Left lung (tissue), 10 donors: Measurements from ENCODE around the gene HIVEP3. TPM values are rescaled to one million over a fixed set of nuclear protein-coding genes. Genes with fewer than 3 reads are reported as not detected.

ENCODE experiments used
- ATAC-seq: fragments of 200-7000 bp; cut with Tn5 transposase; one replicate; pipeline ENCODE4 v1.9.1; 2020; ENCODE audit warnings: moderate library complexity
- DNase-seq, 4 donors: peaks; one replicate each; pipeline ENCODE4 v3.0.0-alpha.2; 2013 to 2020
- H3K27ac ChIP-seq, 2 donors: fragments of 200-600 bp; sonication (generic) in 1 of 2; one replicate each; pipeline versions ENCODE4 v1.5.0 to v1.8.0; 2020 to 2021
- H3K27me3 ChIP-seq, 2 donors: fragments of 200-600 bp; sonication (generic) in 1 of 2; one replicate each; pipeline versions ENCODE4 v1.5.0 to v1.8.0; 2020 to 2021
- H3K36me3 ChIP-seq, 2 donors: fragments of 200-600 bp; sonication (generic) in 1 of 2; one replicate each; pipeline versions ENCODE4 v1.5.0 to v1.8.0; 2020 to 2021
- H3K4me1 ChIP-seq, 2 donors: fragments of 200-600 bp; one replicate each; pipeline ENCODE4 v1.8.0; 2021
- H3K4me3 ChIP-seq, 2 donors: fragments of 200-600 bp; sonication (generic) in 1 of 2; one replicate each; pipeline versions ENCODE4 v1.5.0 to v1.8.0; 2020 to 2021; ENCODE audit warnings: mild to moderate bottlenecking in 1 of 2
- H3K9me3 ChIP-seq, 2 donors: fragments of 200-600 bp; sonication (generic) in 1 of 2; one replicate each; pipeline versions ENCODE4 v1.5.0 to v1.8.0; 2020 to 2021
- intact Hi-C, 2 donors: fragments of 100-400 bp; cut with DNase I; formaldehyde crosslinking; loops; one replicate each; pipeline versions ENCODE4 v1.11.2 to v1.14.2; 2022
- polyA plus RNA-seq, 6 donors: library from polyadenylated mRNA; unstranded; fragments of 120-200 nt; gene quantifications; one replicate each; pipeline ENCODE4 v1.2.1, GENCODE V29; 2013; ENCODE audit not compliant: insufficient read length in 6 of 6
- total RNA-seq, 2 donors: library from RNA; stranded (reverse); fragmentation: NEBNext Ultra II Directional; extraction: Animal tissue kit (Norgen Biotek cat#: 25700); gene quantifications; one replicate each; pipeline ENCODE4 v1.2.1, GENCODE V29; 2021
- TF ChIP-seq, protein P1 (sequence below), 2 donors: fragments of 200-600 bp; sonication (generic) in 1 of 2; IDR thresholded peaks; one replicate each; pipeline versions ENCODE4 v1.5.0 to v1.8.0; 2021; ENCODE audit warnings: antibody characterized with exemption in 2 of 2
- donor health status: DM: no; HTN: yes; CAD: no.
- donor health status: DM: no; HTN: no; CAD: no.

Gene HIVEP3
- total and polyA plus RNA-seq, 8 donors, result 6.0 to 15.6 (median 7.4) TPM

DNA sequence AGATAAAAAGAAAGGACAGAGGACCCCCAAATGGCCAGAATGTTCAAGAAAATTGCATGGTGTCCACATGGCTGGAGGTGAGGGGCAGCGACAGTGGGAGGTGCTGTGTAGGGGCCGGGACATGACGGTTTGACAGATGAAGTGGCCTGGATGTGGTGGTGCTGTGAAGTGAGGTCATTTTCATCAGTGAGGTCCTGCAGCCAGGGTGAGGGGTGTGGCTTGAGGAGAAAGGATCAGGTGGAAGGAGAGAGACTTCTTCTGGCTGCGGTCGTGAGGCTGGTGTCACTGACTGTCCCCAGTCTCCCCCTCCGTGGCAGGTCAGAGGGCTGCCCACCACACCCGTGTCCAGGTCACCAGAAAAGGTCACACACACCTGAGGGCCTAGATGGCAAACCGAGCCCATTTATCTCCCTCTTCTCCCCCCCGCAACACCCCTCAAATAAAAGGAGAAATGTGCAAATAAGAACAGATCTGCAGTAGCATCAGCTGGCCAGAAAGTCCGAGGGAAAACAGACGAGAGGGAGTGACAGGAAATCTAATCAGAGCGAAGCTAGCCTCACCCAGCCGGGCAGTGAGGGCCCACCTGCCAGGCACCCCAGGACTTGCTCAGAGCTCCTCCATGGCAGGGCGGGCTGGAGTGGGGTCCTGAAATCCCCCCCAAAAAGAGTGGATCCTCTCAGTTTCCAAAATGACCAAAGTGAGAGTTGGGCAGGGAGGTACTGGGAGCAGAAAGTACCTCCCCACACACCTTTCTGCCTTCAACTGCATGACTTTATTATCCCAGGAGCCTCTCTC lies 285.7 kb downstream of the HIVEP3 start:
- H3K4me3 ChIP-seq, result no peak overlapping the region
- no peaks in the 10 kb centered on the region for H3K9me3 ChIP-seq
- TF ChIP-seq, protein P1, sequence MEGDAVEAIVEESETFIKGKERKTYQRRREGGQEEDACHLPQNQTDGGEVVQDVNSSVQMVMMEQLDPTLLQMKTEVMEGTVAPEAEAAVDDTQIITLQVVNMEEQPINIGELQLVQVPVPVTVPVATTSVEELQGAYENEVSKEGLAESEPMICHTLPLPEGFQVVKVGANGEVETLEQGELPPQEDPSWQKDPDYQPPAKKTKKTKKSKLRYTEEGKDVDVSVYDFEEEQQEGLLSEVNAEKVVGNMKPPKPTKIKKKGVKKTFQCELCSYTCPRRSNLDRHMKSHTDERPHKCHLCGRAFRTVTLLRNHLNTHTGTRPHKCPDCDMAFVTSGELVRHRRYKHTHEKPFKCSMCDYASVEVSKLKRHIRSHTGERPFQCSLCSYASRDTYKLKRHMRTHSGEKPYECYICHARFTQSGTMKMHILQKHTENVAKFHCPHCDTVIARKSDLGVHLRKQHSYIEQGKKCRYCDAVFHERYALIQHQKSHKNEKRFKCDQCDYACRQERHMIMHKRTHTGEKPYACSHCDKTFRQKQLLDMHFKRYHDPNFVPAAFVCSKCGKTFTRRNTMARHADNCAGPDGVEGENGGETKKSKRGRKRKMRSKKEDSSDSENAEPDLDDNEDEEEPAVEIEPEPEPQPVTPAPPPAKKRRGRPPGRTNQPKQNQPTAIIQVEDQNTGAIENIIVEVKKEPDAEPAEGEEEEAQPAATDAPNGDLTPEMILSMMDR (IDR thresholded peaks at IDR 0.05), result no peak
- no peak for DNase-seq
- no peaks in the 10 kb centered on the region for H3K4me1 ChIP-seq
- H3K27me3 ChIP-seq, result no peaks in the 10 kb centered on the region
- intact Hi-C loops, result no loop called here
- peaks cover 0 to 7% of the 10 kb centered on the region in 2 donors for H3K36me3 ChIP-seq
- no peak for ATAC-seq
- H3K27ac ChIP-seq, result no peak overlapping the region

DNA sequence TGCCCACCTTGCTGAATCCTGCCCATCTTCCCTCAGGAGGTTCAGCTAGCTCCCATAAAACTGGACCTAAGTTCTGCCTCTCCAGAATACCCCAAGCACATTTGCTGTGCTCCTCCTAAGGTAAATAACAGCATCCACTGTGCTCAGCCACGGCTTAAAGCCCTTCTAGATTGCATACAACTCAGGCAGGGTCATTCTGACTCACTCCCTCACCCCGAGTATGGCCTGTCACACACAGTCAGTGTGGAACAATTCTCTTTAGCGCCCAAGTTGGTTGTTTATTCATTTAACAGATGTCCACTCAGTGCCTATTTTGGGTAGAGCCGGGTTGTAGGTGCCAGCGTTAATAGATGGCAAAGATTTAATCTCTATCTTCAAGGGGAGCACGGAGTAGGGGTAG lies 286.8 kb downstream of the HIVEP3 start:
- peaks cover 0 to 14% of the 10 kb centered on the region in 2 donors for H3K36me3 ChIP-seq
- H3K4me1 ChIP-seq, result no peaks in the 10 kb centered on the region
- no peaks in the 10 kb centered on the region for H3K9me3 ChIP-seq
- H3K27me3 ChIP-seq, result no peaks in the 10 kb centered on the region
- H3K27ac ChIP-seq, result no peak overlapping the region
- intact Hi-C loops, result no loop called here
- TF ChIP-seq, protein P1 (IDR thresholded peaks at IDR 0.05), result no peak
- ATAC-seq (no peak), DNase-seq (no peak)
- H3K4me3 ChIP-seq, result no peak overlapping the region

DNA sequence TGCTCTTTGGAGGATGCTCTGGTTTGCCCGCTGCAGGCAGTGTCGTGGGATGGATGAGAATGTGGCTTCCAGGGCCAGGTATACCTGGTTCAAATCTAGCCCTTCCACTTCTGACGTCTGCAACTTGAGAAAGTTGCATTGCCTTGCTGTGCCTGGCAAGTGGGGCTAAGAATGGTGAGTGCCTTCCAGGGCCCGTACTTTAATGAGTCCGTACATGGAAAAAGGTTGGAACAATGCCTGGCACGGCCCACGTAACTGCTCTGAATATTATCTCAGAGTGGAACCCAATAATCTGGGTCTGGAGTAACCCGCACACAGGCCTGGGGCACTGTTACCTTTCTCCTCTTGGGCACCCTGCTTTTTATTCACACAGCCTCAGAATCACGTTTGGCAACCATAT lies 287.6 kb downstream of the HIVEP3 start:
- Histone ChIP-seq H3K4me3 (no peak overlapping the region), H3K36me3 (peaks cover 0 to 14% of the 10 kb centered on the region in 2 donors), H3K9me3 (no peaks in the 10 kb centered on the region), H3K4me1 (no peaks in the 10 kb centered on the region), H3K27ac (no peak overlapping the region), H3K27me3 (no peaks in the 10 kb centered on the region)
- ATAC-seq (peak; percentile 59), DNase-seq (no peak)
- TF ChIP-seq, protein P1 (IDR thresholded peaks at IDR 0.05), result no peak
- intact Hi-C loops, result no loop called here

DNA sequence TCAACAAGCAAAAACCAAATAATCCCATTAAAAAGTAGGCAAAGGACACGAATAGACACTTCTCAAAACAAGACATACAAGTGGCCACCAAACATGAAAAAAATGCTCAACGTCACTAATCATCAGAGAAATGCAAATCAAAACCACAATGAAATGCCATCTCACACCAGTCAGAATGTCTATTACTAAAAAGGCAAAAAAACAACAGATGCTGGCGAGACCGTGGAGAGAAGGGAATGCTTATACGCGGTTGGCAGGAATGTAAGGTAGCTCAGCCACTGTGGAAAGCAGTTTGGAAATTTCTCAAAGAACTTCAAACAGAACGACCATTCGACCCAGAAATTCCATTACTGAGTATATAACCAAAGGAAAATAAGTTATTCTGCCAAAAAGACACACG lies 289.2 kb downstream of the HIVEP3 start:
- Histone ChIP-seq H3K36me3 (peaks cover 0 to 14% of the 10 kb centered on the region in 2 donors), H3K27ac (no peak overlapping the region), H3K4me1 (no peaks in the 10 kb centered on the region), H3K27me3 (no peaks in the 10 kb centered on the region), H3K9me3 (no peaks in the 10 kb centered on the region), H3K4me3 (no peak overlapping the region)
- TF ChIP-seq, protein P1 (IDR thresholded peaks at IDR 0.05), result no peak
- no peak for DNase-seq
- intact Hi-C loops, result no loop called here
- ATAC-seq, result no peak

DNA sequence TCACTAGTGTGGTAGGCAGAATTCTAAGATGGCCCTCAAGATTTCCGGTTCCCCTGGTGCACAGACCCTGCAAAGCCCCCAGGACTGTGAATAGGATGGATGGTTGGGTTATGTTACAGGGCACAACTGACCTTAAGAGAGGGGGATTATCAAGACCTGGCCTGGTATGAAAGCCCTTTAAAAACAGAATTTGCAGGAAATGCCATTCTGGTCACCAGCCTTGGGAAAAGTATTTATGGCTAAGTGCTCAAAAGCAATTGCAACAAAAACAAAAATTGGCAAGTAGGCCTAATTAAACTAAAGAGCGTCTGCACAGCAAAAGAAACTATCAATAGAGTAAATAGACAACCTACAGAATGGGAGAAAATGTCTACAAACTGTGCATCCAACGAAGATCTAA lies 289.6 kb downstream of the HIVEP3 start:
- intact Hi-C loops, result no loop called here
- TF ChIP-seq, protein P1 (IDR thresholded peaks at IDR 0.05), result no peak
- ATAC-seq (no peak), DNase-seq (no peak)
- H3K27me3 ChIP-seq, result no peaks in the 10 kb centered on the region
- peaks cover 0 to 14% of the 10 kb centered on the region in 2 donors for H3K36me3 ChIP-seq
- no peaks in the 10 kb centered on the region for H3K9me3 ChIP-seq
- H3K27ac ChIP-seq, result no peak overlapping the region
- H3K4me1 ChIP-seq, result no peaks in the 10 kb centered on the region
- H3K4me3 ChIP-seq, result no peak overlapping the region
